HT-29 (cell line): Measurements from ENCODE around the gene NPAS3. TPM values are rescaled to one million over a fixed set of nuclear protein-coding genes. Genes with fewer than 3 reads are reported as not detected.

Source experiments
- DNase-seq: peaks from one replicate; pipeline ENCODE4 v3.0.0-alpha.2; 2015; ENCODE audit warnings: low spot score
- total RNA-seq: library from RNA; depleted of rRNA; stranded (reverse); fragments of >200 nt; shearing (Covaris generic); gene quantifications from 2 replicates; pipeline ENCODE4 v1.2.3, GENCODE V29; 2014

NPAS3 gene
- total RNA-seq, 1 experiment from 2014 or later = not detected

GRCh38 chr14:33505963-33506329 is 567.3 kb downstream of the NPAS3 start:
- DNase-seq = no peak

GRCh38 chr14:33508126-33509062 is 569.7 kb downstream of the NPAS3 start:
- no peak for DNase-seq

GRCh38 chr14:33509454-33509853 is 570.8 kb downstream of the NPAS3 start:
- no peak for DNase-seq

DNA sequence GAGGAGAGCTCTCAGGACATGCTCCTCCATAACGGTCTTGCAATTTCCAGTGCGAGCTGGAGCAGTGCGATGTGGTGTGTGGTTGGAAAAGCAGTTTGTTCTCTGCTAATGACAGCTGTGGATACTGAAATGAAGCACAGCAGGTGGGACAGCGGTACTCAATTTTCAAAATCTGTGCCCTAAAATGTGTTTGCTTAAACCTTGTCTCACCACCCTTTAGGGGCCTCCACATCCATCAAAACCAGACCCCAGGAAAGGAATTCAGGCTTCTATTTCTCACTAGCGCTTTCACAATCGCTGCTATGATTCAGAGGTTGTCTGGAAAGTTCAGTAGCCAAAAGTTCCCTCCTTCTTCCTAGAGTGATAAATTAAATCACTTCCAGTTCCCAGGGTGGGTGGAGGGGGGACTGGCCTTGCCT is 571.4 kb downstream of the NPAS3 start:
- no peak for DNase-seq

- DNase-seq = no peak
Measured at GRCh38 chr14:33510991-33511390, 572.3 kb downstream of the NPAS3 start.

GRCh38 chr14:33511851-33512640 is 573.4 kb downstream of the NPAS3 start:
- no peak for DNase-seq

GRCh38 chr14:33515441-33515840 is 576.8 kb downstream of the NPAS3 start:
- no peak for DNase-seq

- DNase-seq = no peak
Measured at GRCh38 chr14:33515899-33516298, 577.2 kb downstream of the NPAS3 start.

- no peak for DNase-seq
Measured at GRCh38 chr14:33516898-33517436, 578.3 kb downstream of the NPAS3 start.

DNA sequence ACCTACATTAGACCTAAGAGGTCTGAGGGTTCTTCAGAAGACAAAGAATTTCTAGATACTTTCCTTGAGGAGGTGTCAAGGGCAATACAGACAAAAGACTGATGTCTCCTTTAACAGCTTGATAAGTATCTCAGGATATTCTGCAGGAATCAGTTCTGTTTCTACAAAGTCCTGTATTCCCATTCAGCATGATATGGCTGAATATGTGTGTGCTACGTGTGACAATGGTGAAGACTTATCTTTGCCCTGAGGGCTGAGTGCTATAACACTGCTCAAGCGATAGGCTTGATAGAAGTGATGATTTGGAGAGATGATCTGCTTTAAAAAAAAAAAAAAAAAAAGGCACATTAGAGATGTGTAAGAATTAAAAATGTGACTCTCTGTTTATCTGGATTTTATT is 582.5 kb downstream of the NPAS3 start:
- no peak for DNase-seq

GRCh38 chr14:33524244-33524643 is 585.6 kb downstream of the NPAS3 start:
- no peak for DNase-seq

DNA sequence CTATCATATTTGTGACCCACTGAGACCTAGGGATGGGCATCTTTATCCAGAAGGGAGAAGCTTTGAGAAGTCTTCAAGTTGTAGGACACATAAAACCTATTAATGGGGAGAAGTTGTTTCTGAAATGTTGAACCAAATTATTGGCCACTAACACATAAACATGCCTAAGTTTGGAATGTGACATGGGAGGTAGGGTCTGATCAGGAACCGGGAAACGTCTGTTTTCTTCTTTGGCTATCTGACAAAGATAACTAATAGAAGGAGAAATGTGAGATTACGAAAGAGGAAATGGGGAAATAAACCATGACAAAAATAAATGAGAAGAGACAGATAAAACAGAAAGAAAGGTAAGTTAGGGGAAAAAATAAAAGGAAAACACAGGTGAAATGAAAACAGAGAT is 586.9 kb downstream of the NPAS3 start:
- no peak for DNase-seq

DNA sequence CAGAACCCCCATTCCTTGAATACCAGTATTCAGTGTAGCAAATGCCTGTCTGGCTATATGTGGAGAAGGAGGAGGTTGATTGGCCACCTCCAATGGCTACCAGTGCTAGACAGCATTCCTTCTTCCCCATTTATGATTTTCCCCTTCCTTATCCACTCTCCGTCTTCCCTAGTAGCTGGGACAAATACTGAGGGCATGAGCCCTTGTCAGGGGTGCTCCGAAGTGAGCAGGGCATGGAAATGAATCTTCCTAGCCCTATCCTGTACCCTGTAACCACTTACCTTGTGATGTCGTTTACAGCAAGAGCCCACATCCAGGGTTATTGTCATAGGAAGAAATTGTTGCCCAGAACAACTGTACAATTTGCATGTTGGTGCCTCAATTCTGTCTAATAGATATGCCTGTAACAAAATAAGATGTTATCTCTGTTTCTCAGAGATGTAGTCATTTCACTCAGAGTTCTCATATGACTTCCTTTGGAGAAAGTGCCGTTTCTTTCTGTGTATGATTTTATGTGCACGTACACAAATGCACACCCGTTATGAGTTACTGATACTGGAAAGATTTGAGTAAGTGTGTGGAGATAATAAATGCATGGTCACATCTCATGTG is 588.5 kb downstream of the NPAS3 start:
- no peak for DNase-seq

- DNase-seq = no peak
Measured at GRCh38 chr14:33528655-33529054, 590.0 kb downstream of the NPAS3 start.

DNA sequence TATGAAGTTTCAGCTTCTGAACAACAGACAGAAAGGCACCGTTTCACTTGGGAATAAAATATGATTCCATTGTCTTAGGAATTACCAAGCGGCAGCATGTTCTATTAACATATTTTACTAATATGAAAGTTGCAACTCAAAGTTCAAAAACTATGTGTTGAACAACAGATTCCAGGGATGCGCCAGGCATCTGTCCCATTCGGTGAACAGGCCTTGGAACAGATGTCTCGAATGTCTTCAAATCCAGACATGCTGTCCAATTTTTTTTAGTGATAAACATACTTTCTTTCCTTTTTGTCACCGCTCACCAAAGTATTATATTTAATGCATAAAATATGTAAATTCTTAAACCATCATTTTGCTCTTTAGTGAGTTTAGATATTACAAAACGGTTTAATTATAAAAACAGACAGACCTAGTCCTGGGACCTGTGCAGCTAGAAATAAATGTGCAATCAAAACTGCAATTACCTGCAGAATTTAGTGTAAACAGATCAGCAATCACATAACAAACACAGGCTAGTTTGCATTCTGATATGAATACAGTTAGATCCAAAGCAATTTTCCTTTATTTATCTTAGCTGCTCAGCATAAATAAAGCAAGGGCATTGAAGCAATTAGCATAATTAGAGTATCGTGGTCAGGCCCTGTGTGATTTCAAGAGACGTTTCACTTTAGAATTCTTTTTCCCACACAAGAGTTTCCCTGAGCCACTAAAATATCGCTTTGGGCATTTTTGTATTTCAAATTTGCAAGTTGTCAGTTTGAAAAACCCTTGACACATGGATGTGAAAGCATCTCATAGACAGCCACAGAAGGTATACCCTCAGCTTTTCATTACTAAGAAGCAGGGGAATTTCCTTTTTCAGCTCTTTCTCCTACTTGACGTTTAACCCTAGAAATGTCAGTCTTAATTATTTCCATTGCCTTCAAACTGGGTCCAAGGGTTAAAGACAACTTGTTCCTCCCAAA is 591.4 kb downstream of the NPAS3 start:
- DNase-seq = no peak

DNA sequence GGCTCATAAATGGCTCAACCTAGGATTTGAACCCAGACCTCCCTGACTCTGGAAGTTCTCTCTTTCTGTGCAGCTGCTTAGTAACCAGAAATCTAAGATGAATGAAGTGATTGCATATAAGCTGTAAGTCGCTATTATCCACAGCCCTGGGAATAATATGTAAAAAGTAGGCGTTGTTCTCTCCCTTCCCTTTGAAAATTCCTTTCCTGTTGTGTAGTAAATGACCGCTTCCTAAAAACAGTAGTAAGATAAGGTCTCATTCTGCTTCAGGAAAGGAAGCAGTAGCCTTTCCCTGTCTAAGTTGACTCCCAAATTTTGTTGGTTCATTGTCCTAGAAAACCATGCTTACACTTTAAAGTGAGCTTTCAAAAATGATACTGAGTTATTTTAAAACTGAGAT is 593.9 kb downstream of the NPAS3 start:
- DNase-seq = no peak

- DNase-seq = no peak
Measured at GRCh38 chr14:33534104-33534503, 595.4 kb downstream of the NPAS3 start.

DNA sequence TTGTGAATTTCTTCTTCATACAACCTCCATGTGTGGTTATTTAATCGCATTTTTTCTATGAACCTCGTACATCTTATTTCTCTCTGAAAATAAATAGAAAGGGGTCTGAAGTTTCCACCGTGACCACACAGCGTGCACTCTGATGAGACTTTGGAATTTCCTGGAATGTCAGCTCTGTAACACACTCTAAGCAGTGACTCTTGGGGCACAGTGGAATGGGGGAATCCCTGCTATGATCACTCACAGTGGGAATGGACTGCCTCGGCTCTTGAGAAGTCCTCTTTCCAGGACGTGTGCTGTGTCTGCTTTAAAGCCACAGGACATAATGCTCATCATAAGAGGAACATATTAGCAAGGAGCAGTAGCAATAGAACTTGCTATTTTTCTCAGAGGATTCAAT is 596.0 kb downstream of the NPAS3 start:
- DNase-seq = no peak

GRCh38 chr14:33539918-33540357 is 601.3 kb downstream of the NPAS3 start:
- no peak for DNase-seq

GRCh38 chr14:33541171-33541570 is 602.5 kb downstream of the NPAS3 start:
- DNase-seq = no peak
